Right kidney (tissue), 1 donor: ENCODE results near the gene M6PR.
A peak's percentile ranks its signal among the peaks of the same experiment; 100 is the strongest.
"Not testable (repeated sequence)": the region's sequence is repeated elsewhere in the genome, so short reads cannot be mapped to it uniquely, and the experiment has no call there.

Source experiments
- DNase-seq: peaks from one replicate; pipeline ENCODE4 v3.0.0-alpha.2; 2016

M6PR gene

DNA sequence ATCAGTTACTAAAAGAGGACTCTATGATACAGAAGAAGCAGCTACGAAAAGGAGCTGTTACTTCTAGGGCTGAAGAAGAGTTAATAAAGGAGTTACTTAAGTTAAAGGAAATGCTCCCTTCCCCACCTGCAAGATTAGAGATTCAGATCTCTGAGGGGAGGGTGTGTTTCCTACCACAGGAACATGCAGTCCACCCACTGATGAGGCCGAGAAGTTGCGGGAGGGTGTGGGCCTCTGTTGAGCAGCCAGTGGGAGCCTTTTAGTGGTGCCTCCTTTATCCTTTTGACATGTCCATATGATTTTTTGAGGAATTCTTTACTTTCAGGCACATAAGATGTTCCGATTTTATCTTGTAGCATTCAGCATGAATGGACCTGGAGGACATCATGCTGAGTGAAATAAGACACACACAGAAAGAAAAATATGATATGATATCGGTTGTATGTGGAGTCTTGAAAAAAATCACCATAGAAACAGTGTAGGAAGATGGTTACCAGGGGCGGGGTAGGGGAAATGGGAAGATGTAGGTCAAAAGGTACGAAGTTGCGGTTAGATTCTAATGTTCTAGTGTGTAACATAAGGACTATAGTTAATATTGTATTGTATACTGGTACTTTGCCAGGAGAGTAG is 4.4 kb upstream of the M6PR start:
- no peak for DNase-seq

- no peak for DNase-seq
These were observed 2.3 kb upstream of the M6PR start for GRCh38 chr12:8951744-8952143.

DNA sequence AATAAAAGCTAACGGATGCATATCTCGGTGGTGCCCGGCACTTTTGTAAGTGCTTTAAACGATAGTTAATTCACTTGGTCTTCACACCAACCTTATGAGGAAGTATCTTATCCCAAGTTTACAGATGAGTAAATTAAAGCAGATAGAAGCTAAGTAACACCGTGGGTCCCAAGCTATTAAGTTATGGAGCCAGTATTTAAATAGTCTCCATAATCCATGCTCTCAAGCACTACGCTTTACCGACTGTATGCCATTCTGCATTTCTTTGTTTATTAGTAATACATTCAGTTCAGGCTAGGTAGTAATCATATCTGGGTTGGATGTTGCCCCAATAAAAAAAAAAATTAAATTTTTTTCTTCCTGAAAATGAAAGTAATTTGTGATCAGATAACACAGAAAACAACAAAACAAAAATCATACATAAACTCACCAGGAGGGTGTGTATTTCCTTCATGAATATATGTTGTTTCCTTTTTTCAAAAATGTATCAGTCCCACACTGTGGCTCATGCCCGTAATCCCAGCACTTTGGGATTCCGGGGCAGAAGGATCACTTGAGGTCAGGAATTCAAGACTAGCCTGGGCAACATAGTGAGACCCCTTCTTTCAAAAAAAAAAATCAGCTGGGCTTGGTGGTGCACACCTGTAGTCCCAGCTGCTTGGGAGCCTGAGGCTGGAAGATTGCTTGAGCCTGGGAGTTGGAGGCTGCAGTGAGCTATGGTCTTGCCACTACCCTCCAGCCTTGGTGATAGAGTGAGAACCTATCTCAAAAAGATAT is 1.4 kb upstream of the M6PR start:
- DNase-seq, result no peak

GRCh38 chr12:8950221-8950527 is 729 bp upstream of the M6PR start:
- DNase-seq, result no peak

DNA sequence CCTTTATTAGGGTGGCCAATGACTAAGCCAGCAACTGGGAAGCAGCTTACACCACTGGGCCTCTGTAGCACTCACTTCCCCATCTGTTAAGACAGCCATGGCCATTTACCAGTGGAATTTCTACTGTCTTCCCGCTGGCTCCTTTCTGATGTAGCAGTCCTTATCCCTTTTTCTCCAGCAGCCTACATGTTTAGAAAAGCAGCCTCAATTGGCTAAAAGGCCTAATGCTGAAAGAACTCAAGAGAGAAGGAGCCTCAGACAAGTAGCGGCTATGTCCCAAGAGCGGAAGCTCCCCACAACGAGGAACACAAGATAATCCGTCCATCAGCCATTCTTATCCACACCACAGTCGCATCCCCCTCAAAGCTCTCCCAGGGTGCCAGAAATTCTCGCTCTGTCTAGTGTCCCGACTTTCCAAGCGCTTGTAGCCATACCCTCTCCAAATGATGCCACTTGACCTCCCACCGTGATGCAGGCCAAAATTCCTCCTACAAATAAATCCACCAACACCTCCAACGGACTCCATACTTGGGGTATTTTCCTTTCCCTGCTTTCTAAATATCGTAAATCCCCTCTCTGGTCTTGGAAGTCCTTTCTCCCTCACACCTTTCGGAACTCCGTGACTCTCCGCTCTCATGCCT is 624 bp downstream of the M6PR start:
- no peak for DNase-seq

GRCh38 chr12:8947737-8948136 is 1.7 kb downstream of the M6PR start:
- no peak for DNase-seq

DNA sequence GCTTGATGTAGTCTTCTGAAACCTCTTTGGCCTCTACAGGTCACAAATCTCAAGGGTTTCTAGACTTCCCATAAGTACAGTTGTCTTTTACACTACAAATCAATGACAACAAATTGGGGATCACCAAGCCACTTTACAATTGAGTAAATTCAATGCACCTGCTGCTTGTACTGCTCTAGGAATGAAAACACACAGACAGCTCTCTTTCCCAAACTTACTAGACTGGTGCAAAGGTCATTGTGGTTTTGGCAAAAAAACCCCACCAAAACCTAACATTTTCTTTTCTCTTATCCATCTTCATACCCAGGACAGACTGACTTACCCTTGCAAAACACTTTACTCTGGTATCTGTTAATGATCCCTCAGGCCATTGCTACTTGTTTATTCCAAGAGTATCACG is 2.7 kb downstream of the M6PR start:
- DNase-seq, result no peak

- DNase-seq, result no peak
These were observed 5.8 kb downstream of the M6PR start for GRCh38 chr12:8943565-8944186.

DNA sequence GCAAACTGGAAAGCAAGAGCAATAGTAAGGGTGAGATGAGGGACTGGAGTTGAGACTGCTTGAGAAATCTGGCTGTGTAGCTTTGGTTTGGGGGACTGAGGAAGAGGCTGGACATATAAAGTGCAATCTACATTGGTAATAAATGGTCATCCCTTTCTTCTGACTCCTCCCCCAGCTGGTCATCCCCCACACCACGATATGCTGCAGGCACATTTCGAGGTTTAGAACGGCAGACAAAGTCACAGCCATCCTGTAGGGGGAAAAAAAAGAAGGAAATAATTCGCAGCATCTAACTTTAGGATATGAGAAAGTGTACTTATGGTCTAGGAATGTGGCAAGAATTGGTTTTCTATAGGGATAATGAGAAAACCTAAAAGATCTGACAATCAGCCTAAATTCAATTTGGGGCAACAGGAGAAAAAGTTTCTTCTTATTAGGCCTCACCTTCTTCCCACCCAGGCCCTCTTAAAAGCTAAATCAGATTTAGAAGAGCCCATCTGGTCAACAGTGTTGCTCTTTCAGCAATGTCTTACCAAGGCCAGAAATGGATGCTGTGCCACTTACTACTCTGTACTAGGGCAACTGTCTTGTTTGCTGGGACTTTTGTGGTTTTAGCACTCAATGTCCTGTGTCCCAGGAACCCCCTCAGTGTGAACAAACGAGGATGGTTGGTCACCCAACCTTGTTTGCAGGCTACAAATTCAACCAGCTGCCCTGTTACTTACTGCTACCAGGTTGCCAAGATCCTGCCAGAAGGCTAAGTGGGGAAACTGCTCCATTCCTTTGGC is 7.6 kb downstream of the M6PR start:
- no peak for DNase-seq

- not testable (repeated sequence) for DNase-seq
These were observed 11.5 kb downstream of the M6PR start for GRCh38 chr12:8937842-8938442.

- no peak for DNase-seq
These were observed 12.7 kb downstream of the M6PR start for GRCh38 chr12:8936735-8937134.

GRCh38 chr12:8934080-8934479 is 15.4 kb downstream of the M6PR start:
- DNase-seq, result not testable (repeated sequence)

GRCh38 chr12:8932464-8932863 is 17.0 kb downstream of the M6PR start:
- not testable (repeated sequence) for DNase-seq

GRCh38 chr12:8930655-8931323 is 18.7 kb downstream of the M6PR start:
- DNase-seq, result not testable (repeated sequence)

DNA sequence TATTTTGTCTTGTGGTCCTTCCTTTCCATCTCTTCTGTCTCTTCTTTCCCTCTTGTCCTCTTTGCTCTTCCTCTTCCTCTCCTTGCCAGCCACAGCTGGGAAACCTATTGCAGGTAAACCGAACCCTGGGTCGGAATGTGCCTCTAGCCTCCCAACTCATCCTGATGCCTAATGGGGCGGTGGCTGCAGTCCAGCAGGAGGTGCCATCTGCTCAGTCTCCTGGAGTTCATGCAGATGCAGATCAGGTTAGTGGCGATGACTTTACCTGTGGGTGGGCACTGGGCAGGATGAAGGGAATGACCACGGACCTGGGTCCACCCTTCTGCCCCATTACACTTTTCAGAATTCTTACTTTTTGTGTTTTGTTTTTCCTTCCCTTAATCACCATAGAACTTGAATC is 26.9 kb downstream of the M6PR start:
- DNase-seq, result no peak

DNA sequence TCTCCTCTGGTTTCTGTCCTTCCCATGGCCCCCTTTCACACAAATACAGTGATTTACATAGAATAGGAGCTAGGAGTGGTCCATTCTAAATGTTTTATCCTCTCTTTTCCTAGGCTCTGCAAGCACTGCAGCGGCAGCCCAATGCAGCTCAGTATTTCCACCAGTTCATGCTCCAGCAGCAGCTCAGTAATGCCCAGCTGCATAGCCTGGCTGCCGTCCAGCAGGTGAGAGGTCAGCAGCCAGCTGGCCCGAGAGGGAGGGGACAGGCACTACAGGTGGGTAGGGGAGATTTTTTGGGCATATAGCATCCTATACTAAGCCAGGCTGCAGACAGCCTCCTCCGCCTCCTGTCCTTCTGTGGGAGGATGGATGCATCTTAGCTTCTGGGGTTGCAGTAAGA is 29.8 kb downstream of the M6PR start:
- DNase-seq, result not testable (repeated sequence)

GRCh38 chr12:8917751-8918150 is 31.7 kb downstream of the M6PR start:
- no peak for DNase-seq

GRCh38 chr12:8917031-8917430 is 32.4 kb downstream of the M6PR start:
- DNase-seq, result no peak

DNA sequence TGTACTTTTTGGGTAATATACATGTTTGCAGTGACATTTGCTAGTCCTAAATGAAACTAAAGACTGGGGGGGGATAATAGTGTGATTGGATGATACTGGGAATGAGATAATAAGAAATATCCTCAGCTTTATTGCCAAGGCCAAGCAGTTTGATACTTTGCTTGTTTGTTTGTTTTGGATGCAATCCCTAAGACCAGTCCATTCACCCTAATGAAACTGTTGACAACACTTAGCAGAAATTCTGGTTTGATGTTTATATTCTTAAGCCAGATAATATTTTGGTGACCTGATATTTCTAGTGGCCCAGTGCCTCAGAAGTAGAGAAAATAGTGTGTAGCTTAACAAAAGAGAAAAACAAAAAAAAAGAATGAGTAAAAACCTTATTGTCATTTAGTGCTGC is 33.3 kb downstream of the M6PR start:
- no peak for DNase-seq

DNA sequence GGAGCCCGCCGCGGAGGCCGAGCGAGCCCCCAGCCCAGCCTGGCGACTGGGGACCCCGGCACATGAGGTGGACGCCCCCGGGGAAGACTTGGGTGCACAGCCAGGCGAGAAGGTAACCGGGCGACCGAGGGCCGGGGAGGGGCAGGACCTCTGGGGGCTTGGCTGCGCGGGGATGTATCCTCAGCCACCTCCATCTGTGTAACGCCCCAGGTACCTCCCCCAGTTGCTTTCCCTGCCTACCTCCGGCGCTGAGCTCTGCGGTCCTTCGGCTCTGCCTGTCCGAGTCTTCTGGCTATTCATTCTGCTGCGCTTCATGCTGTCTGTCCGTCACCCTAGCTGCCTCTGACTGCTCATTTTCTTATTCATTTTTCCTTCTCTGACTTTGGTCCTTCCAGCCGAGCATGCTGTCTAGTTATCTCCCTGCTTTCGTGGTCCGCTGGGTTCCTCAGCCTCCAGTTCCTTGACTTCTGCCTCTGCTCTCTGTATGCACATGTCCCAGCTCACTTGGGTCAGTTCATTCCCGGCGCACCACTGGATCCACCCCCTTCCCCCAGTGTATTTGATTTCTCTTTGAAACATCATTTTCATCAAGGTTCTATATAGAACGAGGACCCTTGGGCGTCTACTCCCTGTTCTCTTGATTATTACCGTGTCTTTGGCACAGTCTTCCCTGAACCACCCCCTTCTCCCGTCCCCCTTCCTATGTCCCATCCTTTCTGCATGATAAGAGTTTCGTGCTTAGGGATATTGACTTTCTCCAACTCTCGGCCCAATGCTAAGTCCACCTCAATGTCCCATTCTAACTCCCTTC is 34.5 kb downstream of the M6PR start:
- DNase-seq, result peak; percentile 82
